CD14-positive monocyte (primary cell): Measurements from ENCODE around the gene RNF157. TPM values are rescaled to one million over a fixed set of nuclear protein-coding genes. Genes with fewer than 3 reads are reported as not detected.
"Not testable (repeated sequence)": the region's sequence is repeated elsewhere in the genome, so short reads cannot be mapped to it uniquely, and the experiment has no call there.

Experiments used
- DNase-seq, 3 donors: peaks; one replicate each; pipeline ENCODE4 v3.0.0-alpha.2; 2011 to 2022
- H2AFZ ChIP-seq: 2 replicates; pipeline ENCODE4 v1.6.0; 2012; ENCODE audit warnings: mild to moderate bottlenecking, low read depth, low read length, inconsistent platforms; ENCODE audit not compliant: insufficient read depth, poor library complexity, severe bottlenecking
- H3K27ac ChIP-seq, 2 donors: 1 replicate in 1 of 2; 2 replicates in 1 of 2; pipeline ENCODE4 v1.5.1; 2012 to 2013; ENCODE audit warnings: low read length in 2 of 2, control low read depth in 1 of 2, inconsistent platforms in 1 of 2, low read depth in 1 of 2, mild to moderate bottlenecking in 1 of 2
- H3K27me3 ChIP-seq, 2 donors: one replicate each; pipeline versions ENCODE4 v1.6.0 to v1.6.1; 2011 to 2013; ENCODE audit warnings: low read length in 2 of 2; ENCODE audit not compliant: control insufficient read depth in 2 of 2, insufficient read depth in 2 of 2
- H3K36me3 ChIP-seq, 2 donors: replicated peaks in 1 of 2; 1 replicate in 1 of 2; 2 replicates in 1 of 2; pipeline versions ENCODE4 v1.5.1 to v1.6.1; 2012 to 2013; ENCODE audit warnings: low read length in 2 of 2, control low read depth in 1 of 2, inconsistent platforms in 1 of 2, mild to moderate bottlenecking in 1 of 2; ENCODE audit not compliant: insufficient read depth in 2 of 2, control insufficient read depth in 1 of 2
- H3K4me1 ChIP-seq, 2 donors: 1 replicate in 1 of 2; 2 replicates in 1 of 2; pipeline versions ENCODE4 v1.5.1 to v1.6.1; 2012 to 2013; ENCODE audit warnings: low read length in 2 of 2, control low read depth in 1 of 2, inconsistent platforms in 1 of 2, mild to moderate bottlenecking in 1 of 2, moderate library complexity in 1 of 2; ENCODE audit not compliant: insufficient read depth in 2 of 2, control insufficient read depth in 1 of 2
- H3K4me2 ChIP-seq: replicated peaks from 2 replicates; pipeline ENCODE3; 2012; ENCODE audit warnings: low read length, moderate library complexity, mild to moderate bottlenecking; ENCODE audit not compliant: poor library complexity, severe bottlenecking; ENCODE audit errors: extremely low read depth
- H3K4me3 ChIP-seq, 3 experiments: fragments of 200-600 bp in 1 of 3; sonication (generic) in 1 of 3; replicated peaks in 1 of 3; 1 replicate in 2 of 3; 2 replicates in 1 of 3; pipeline ENCODE4 v1.5.1; 2011 to 2013; ENCODE audit warnings: low read length in 3 of 3, mild to moderate bottlenecking in 3 of 3, control low read depth in 2 of 3, low read depth in 2 of 3, inconsistent platforms in 1 of 3, moderate library complexity in 1 of 3
- H3K79me2 ChIP-seq: 2 replicates; pipeline ENCODE4 v1.6.0; 2012; ENCODE audit warnings: mild to moderate bottlenecking, control low read depth, inconsistent platforms, low read length, moderate library complexity; ENCODE audit not compliant: insufficient read depth
- H3K9ac ChIP-seq: 2 replicates; pipeline ENCODE4 v1.6.0; 2017; ENCODE audit warnings: low read length, mild to moderate bottlenecking; ENCODE audit not compliant: insufficient read depth, poor library complexity, severe bottlenecking
- H3K9me3 ChIP-seq, 2 donors: replicated peaks in 1 of 2; 1 replicate in 1 of 2; 2 replicates in 1 of 2; pipeline versions ENCODE4 v1.5.1 to v1.6.1; 2012 to 2013; ENCODE audit warnings: low read length in 2 of 2, control low read depth in 1 of 2; ENCODE audit not compliant: control insufficient read depth in 1 of 2, insufficient read depth in 1 of 2
- H4K20me1 ChIP-seq: 2 replicates; pipeline ENCODE4 v1.6.0; 2012; ENCODE audit warnings: mild to moderate bottlenecking, low read length, control low read depth, moderate library complexity; ENCODE audit not compliant: insufficient read depth
- H3K27ac Mint-ChIP-seq, 7 donors: one replicate each; pipeline ENCODE4 v1.8.0; 2020; ENCODE audit warnings: mild to moderate bottlenecking in 7 of 7, mixed read lengths in 7 of 7, moderate library complexity in 6 of 7, inconsistent platforms in 2 of 7
- H3K27me3 Mint-ChIP-seq, 3 donors: one replicate each; pipeline ENCODE4 v1.8.0; 2021 to 2022; ENCODE audit warnings: low read depth in 3 of 3, mild to moderate bottlenecking in 3 of 3, mixed read lengths in 3 of 3, moderate library complexity in 3 of 3, inconsistent platforms in 1 of 3
- H3K36me3 Mint-ChIP-seq, 2 donors: one replicate each; pipeline ENCODE4 v1.8.0; 2020; ENCODE audit warnings: mixed read lengths in 2 of 2, inconsistent platforms in 1 of 2, mild to moderate bottlenecking in 1 of 2
- H3K4me1 Mint-ChIP-seq: one replicate; pipeline ENCODE4 v1.8.0; 2020; ENCODE audit warnings: mild to moderate bottlenecking, mixed read lengths
- H3K4me3 Mint-ChIP-seq, 2 donors: one replicate each; pipeline ENCODE4 v1.8.0; 2020; ENCODE audit warnings: mild to moderate bottlenecking in 2 of 2, mixed read lengths in 2 of 2, moderate library complexity in 1 of 2
- H3K9me3 Mint-ChIP-seq, 7 donors: one replicate each; pipeline ENCODE4 v1.8.0; 2020 to 2022; ENCODE audit warnings: mixed read lengths in 7 of 7, mild to moderate bottlenecking in 6 of 7, moderate library complexity in 6 of 7, inconsistent platforms in 2 of 7
- WGBS: methylation state at CpG from one replicate; pipeline ENCODE4 v1.1.5; 2013; ENCODE audit warnings: missing lambda C conversion rate; ENCODE audit not compliant: insufficient coverage; 5-methylcytosine and 5-hydroxymethylcytosine counted together
- intact Hi-C, 2 donors: fragments of 100-400 bp; cut with micrococcal nuclease; formaldehyde crosslinking; loops; one replicate each; pipeline versions ENCODE4 v1.15.0 to v1.15.1; 2023
- polyA plus RNA-seq, 3 donors: library from polyadenylated mRNA; depleted of rRNA in 1 of 3; unstranded in 2 of 3; stranded (reverse) in 1 of 3; fragments of 300-500 nt in 2 of 3; fragments of >200 nt in 1 of 3; fragmentation: Illumina TruSeq in 2 of 3; gene quantifications; 1 replicate in 2 of 3; 2 replicates in 1 of 3; pipeline ENCODE4 v1.2.3, GENCODE V29; 2012 to 2021
- TF ChIP-seq, protein P1 (sequence below): fragments of 200-600 bp; IDR thresholded peaks from one replicate; pipeline ENCODE4 v1.8.0; 2022; ENCODE audit warnings: antibody characterized with exemption, mild to moderate bottlenecking

Gene RNF157
- polyA plus RNA-seq, 3 donors, result 0.03 TPM; not detected in 2

DNA sequence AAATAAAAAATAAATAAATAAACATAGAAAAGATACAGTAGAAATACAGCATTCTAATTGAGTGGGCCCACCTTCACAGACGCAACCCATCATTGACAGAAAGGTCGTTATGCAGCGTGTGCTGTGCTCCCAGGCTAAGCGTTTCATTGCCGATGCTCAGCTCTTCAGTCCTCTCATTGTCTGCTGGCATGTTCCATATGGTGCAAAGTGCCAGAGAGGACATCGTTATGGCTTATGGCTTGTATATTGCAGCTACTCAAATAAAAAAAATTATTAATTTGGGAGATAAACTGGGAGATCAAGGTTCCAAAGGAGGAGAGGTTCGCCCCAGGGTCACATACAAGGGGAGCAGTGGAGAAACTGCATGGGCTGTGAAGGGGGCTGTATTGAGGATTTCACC is 13.5 kb upstream of the RNF157 start:
- Histone ChIP-seq H3K9me3 (no peaks in the 10 kb centered on the region), H3K4me2 (no peak overlapping the region), H3K27ac (no peak overlapping the region), H3K4me1 (peaks cover 38% of the 10 kb centered on the region in 2 donors), H2AFZ (no peak overlapping the region), H3K36me3 (no peaks in the 10 kb centered on the region), H3K9ac (no peak overlapping the region), H4K20me1 (no peaks in the 10 kb centered on the region), H3K4me3 (no peak overlapping the region), H3K27me3 (no peaks in the 10 kb centered on the region), H3K79me2 (no peaks in the 10 kb centered on the region)
- Mint-ChIP-seq H3K9me3 (peaks cover 0 to 3% (median 0%) of the 10 kb centered on the region in 7 donors), H3K27ac (no peak overlapping the region), H3K36me3 (peaks cover 0 to 2% of the 10 kb centered on the region in 2 donors), H3K4me3 (no peak overlapping the region), H3K4me1 (peaks cover 36% of the 10 kb centered on the region), H3K27me3 (peaks cover 1 to 5% (median 2%) of the 10 kb centered on the region in 3 donors)
- TF ChIP-seq, protein P1, sequence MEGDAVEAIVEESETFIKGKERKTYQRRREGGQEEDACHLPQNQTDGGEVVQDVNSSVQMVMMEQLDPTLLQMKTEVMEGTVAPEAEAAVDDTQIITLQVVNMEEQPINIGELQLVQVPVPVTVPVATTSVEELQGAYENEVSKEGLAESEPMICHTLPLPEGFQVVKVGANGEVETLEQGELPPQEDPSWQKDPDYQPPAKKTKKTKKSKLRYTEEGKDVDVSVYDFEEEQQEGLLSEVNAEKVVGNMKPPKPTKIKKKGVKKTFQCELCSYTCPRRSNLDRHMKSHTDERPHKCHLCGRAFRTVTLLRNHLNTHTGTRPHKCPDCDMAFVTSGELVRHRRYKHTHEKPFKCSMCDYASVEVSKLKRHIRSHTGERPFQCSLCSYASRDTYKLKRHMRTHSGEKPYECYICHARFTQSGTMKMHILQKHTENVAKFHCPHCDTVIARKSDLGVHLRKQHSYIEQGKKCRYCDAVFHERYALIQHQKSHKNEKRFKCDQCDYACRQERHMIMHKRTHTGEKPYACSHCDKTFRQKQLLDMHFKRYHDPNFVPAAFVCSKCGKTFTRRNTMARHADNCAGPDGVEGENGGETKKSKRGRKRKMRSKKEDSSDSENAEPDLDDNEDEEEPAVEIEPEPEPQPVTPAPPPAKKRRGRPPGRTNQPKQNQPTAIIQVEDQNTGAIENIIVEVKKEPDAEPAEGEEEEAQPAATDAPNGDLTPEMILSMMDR, result no peak
- 93% methylated on average over 6 of the region's 7 CpGs for WGBS
- intact Hi-C loops, result no loop called here
- no peak for DNase-seq

- not testable (repeated sequence) for H4K20me1 ChIP-seq, H3K36me3 Mint-ChIP-seq, H3K36me3 ChIP-seq, H3K27me3 Mint-ChIP-seq, H3K79me2 ChIP-seq, H3K27me3 ChIP-seq, H2AFZ ChIP-seq, H3K9me3 ChIP-seq, H3K9me3 Mint-ChIP-seq
- Histone ChIP-seq H3K9ac (peak overlapping the region; percentile 61), H3K4me2 (peak overlapping the region; percentile 67), H3K4me3 (peak overlapping the region in 2 of 3 experiments; percentile 14 to 60), H3K4me1 (peaks cover 41 to 42% of the 10 kb centered on the region in 2 donors), H3K27ac (peak overlapping the region; percentile 94 to 97)
- peak overlapping the region; percentile 95 to 98 (median 97) for H3K27ac Mint-ChIP-seq
- H3K4me3 Mint-ChIP-seq, result peak overlapping the region; percentile 54 to 79
- intact Hi-C loops, result loop anchor here in 1 of 2 donors (1.0 kb wide), 1 partner anchor 11 kb away; no protein-coding TSS in a partner anchor
- DNase-seq, result peak in 1 of 3 donors; percentile 47
- 83% methylated on average over 15 of the region's 23 CpGs for WGBS
- H3K4me1 Mint-ChIP-seq, result peaks cover 39% of the 10 kb centered on the region
Observed at GRCh38 chr17:76252967-76253766, 12.9 kb upstream of the RNF157 start.
